Retina (tissue), 1 donor: ENCODE results near the gene ZNF148.

Experiments
- DNase-seq: peaks from one replicate; pipeline ENCODE4 v3.0.0-alpha.2; 2016

The ZNF148 gene

DNA sequence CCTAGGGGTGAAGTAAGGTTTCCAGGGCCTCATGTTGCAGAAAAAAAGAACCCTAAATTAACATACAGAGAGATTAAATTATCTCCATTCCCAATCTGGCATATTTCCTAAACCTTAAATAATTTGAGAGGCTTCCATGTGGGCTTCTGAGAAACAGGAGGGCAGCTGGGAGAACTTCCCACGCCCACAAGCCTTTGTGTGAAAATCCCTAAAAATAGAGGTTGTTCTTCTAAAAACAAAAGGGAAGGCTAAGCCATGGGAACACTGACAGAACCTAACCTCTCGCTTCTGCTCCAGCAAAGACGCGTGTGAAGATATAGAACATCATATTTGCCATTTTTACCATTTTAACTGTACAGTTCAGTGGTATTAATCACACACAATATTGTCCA is 161.8 kb downstream of the ZNF148 start:
- DNase-seq = no peak

DNA sequence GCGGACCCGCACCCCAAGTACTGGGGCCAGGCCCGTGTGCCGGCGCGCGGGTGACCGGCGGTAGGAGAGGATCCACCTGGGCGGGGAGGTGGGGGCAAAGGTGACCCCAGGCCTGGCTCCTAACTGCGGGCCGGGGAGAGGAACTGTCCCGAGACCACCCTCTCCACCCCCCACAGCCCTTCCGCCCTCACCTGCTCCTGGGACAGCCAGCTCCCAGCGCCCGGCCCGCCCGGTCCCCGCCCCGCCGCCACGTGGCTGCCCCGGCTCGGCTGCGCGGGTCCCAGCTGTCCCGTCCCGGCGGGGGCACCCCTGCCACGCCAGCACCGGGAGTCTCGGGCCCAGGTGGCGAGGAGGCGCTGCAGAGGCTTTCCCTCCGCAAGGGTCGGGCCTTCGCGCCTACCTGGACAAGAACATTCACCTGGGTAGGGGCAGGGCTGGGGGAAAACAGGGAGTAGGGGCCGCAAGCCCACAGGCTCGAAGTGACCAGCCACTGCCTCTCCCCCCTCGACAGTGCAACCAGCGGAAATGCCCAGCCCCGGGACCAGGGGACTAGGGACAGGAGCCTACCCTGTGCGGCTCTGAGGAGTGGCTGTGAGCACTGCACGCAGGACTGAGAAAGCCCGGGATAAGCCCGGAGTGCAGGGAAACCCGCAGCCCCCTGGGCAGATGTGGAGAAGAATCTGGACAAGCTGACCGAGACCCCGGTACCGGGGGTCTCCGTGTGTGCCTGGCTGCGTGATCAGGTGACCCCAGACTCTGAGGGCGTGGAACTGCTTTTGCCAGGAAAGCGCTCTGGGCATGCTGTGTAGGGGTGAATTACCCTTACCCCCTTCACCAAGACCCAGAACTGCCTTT is 162.4 kb downstream of the ZNF148 start, which contains the start of gene SLC12A8:
TSS of gene SLC12A8 (minus strand) at position 240 of the 855 bp plus-strand sequence. CDS start 1,399 bp downstream, outside the sequence.
- DNase-seq = peak; percentile 48

DNA sequence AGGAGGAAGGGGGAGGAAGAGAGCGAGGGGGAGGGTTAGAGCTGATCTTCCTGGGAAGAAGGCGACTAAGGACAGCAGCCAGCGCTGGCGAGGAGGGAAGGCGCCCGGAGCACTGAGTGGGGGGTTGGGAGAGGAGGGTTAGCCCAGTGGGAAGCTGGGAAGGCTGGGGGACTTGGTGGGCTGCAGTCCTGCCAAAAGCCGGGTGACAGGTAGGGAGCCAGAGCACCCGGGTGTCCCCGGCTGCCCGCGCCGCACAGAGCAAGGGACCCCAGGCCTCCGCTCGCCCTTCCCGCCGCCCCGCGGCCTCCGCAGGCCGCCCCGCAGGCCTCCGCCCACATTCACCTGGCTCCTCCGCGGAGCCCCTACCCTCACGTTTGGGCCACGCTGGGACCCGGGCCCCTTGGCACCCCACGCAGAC is 163.0 kb downstream of the ZNF148 start:
- peak; percentile 63 for DNase-seq

- DNase-seq = no peak
Observed at GRCh38 chr3:125211523-125212090, 163.5 kb downstream of the ZNF148 start.

DNA sequence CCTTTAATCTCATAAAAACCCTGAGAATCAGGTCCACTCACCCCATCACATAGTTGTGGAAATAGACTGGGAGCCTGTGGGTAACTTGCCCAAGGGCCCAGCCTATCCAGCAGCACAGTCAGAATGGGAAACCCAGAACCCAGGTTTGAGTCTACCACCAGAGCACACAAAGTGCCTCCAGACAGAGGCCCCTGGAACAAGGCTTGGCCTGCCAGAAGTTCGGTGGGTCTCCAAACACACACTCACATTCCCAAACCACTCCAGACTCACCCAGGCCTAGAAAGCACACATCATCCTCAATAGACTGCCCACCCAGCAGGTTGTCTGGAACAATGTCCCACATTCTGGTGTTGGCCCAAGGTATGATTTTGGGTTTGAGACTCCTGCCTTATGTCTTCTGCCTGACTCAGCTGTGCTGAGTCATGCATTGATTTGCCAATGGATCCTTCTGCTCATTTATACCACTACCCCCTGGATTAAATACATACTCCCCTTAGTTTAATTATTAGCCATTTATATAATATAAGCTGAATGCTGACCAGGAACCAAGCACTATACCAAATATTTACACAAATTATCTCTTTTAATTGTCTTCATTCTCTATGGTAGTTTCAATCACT is 167.1 kb downstream of the ZNF148 start:
- DNase-seq = no peak

DNA sequence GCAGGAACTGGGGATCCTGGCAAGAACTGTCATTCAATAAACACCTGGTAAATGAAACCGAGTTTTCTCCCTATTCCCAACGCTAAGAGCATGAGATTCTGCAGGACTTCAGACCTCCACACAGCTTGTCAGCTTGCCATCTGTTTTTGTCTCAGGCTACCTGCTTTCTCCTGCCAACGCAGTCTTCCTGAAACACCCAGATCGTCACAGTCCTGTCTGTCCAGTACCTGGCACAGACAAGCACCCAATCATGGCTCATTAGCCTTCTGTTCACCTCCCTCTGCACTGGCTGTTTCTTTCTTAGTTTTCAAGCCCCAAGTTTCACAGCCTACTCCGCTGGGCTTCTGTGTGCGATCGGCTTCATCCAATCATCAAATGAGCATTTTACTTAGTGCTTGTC is 167.6 kb downstream of the ZNF148 start:
- DNase-seq = no peak

GRCh38 chr3:125206934-125207333 is 168.2 kb downstream of the ZNF148 start:
- DNase-seq = no peak

DNA sequence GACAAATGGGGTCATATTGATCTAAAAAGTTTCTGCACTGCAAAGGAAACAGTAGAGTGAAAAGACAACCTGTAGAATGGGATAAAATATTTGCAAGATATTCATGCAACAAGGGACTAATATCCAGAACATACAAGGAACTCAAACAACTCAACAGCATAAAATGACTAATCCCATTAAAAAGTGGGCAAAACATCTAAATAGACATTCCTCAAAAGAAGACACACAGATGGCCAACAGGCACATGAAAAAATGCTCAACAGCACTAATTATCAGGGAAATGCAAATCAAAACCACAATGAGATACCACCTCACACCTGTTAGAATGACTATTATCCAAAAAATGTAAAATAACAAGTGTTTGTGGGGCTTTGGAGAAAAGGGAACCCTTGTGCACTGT is 171.4 kb downstream of the ZNF148 start:
- no peak for DNase-seq

GRCh38 chr3:125202197-125202596 is 172.9 kb downstream of the ZNF148 start:
- no peak for DNase-seq

DNA sequence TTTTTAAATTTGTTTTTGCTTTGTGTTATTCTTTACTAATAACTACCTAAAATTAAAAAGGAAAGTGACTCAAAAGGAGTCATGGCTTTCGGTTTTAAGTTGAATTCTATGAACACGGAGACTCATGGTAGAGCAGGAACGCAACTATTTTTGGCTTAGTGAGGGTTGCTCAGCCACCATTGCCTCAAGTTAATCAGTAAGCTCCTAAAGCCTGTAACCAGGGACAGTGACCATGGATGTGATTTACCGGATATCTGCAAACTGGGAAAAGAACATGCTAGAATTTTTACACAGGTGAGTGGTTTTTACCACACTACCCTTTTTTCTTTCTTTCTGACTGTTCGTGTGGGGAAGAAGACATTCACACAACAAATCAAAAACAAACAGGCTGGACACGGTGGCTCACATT is 174.4 kb downstream of the ZNF148 start:
- no peak for DNase-seq

DNA sequence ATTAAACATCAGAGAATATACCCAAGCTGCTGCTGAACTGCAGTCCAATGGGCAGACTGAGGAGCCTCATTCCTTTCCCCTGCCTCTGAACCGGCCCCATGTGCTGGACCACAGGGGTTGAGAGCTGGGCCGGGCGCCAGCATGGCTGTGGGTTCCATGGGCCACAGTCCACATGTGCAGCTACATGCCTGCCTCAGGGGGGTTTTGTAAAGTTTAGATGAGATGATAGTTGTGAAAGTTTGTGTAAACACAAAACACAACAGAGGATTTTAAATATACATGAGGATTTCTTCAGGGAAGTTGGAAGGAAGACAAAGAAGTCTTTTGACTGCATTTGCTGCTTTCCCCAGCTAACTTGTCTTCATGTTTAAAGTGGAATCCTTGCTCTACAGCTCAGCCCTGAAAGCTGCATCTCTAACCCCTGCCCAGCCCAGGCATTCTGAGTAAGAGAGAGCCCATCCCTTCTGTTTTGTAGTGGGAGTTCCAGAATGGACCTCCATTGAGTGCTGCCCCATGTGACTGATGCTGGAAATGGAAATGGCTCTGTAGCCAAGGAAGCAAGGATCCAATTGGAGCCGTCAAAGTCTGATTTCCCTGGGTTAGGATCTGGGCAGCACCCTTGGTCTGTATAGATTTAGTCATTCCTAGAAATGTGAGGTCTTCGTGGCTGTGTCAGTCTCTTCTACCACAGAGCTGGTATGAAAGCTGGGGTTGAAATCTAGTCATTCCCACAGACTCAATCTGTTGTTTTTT is 180.1 kb downstream of the ZNF148 start:
- no peak for DNase-seq

DNA sequence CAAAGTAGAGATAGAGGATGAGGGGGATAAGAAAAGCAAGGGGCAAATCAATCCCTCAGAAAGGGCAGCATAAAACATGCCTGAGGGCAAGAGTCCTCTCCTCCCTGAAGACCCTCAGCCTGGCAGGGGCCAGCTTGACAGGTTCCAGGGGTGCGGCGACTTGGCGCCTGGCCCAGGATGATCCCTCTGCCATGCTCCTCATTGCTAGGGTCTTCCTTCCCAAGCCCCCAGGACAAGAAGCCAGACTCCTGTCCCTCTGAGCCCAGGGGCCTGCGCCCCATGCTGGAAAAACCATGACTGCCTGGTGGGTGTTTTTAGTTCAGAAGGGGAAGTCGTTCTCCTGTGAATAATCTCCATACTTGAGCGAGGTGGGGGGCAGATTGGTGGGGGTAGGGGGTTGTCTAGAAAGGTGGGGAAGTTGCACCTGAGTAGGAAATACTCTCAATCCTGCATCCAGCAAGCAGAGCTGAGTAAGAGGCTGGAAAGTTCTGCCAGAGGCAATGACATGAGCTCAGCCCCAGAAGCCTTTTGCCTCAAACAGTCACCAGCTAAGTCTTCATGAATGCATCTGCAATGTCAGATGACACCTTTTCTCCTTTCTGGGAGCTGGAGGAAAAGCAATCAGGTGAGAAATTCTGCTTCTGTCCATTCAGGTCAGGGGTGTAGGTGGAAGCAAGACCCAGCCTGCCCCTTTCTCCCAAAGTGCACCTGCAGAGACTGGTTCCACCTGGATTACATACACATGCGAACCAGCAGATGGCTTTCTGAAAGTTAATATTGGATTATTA is 180.9 kb downstream of the ZNF148 start:
- no peak for DNase-seq

DNA sequence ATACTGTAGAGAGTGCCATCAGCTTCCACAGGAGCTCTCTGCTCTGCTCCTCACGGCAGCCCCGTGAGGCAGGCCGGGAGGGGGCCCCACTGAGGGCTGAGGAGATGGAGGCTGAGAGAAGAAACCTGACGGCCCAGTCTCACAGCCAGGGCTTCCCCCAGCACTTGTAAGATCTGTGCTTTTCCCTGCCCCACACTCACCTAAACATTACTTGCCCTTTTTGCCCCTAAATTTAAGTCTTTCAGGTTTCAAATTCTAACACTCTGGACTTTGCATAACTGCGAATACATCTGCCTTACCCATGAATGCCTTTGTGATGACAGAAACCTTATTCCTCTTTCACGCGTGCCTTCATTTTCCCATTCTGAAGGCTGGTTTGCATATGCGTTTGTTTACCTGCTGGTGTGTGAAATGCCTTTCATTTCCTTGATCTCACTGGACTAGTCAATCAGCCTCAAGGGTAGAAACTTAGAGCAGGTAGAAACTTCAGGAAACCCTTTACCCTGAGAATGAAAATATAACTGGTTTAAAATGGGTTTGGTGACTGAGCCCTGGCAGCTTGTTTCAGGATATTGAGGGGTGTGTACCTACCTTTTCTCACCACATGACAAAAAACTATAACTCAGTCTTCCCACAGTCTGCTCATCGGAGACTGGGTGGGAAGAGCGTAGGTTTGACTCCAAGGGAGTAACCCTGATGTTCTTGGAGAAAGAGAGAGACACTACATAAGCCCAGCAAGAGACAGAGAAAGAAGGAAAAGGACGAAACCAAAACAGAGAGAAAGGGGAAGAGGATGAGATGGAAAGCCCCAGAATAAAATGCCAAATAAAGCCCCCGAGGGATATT is 182.7 kb downstream of the ZNF148 start:
- DNase-seq = no peak

DNA sequence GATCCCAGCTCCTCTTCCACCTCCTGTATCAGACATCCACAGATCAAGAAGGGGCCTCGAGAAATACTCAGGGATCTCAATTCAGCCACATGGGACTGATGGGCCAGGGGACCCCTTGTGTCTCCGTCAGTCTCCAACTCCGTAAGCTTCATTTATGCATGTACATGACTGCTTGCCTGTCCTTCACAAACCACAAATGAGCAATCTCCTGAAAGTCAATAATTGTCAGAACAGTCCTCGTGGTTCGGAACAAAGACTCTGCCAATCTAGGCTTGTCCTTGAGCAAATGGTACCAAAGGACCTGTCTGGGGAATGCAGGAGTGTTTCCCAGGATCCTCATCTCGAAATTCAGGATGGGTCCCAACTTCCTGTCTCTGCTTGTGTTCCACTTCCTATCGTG is 183.4 kb downstream of the ZNF148 start:
- DNase-seq = no peak

DNA sequence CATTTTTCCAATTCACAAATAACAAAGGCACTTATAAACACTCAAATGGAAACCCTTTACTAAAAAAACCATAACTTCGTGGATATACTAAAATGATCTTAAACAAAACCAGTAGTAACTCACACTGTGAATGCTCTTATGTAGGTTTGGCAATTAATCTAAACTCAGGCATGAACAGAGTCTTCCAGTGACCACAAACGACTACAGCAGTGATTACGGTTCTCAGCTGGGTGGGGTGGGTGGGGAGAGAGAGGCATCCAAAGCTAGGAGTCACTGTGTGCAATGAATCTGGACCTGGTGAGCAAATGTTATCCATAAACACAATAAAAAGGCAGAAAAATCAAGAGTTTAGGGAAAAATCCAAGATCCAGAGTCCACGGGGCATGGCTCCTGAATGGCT is 183.9 kb downstream of the ZNF148 start:
- no peak for DNase-seq

- no peak for DNase-seq
Observed at GRCh38 chr3:125190786-125191185, 184.3 kb downstream of the ZNF148 start.

GRCh38 chr3:125189378-125190165 is 185.6 kb downstream of the ZNF148 start:
- no peak for DNase-seq

- no peak for DNase-seq
Observed at GRCh38 chr3:125188955-125189354, 186.2 kb downstream of the ZNF148 start.

- no peak for DNase-seq
Observed at GRCh38 chr3:125187599-125187910, 187.6 kb downstream of the ZNF148 start.

DNA sequence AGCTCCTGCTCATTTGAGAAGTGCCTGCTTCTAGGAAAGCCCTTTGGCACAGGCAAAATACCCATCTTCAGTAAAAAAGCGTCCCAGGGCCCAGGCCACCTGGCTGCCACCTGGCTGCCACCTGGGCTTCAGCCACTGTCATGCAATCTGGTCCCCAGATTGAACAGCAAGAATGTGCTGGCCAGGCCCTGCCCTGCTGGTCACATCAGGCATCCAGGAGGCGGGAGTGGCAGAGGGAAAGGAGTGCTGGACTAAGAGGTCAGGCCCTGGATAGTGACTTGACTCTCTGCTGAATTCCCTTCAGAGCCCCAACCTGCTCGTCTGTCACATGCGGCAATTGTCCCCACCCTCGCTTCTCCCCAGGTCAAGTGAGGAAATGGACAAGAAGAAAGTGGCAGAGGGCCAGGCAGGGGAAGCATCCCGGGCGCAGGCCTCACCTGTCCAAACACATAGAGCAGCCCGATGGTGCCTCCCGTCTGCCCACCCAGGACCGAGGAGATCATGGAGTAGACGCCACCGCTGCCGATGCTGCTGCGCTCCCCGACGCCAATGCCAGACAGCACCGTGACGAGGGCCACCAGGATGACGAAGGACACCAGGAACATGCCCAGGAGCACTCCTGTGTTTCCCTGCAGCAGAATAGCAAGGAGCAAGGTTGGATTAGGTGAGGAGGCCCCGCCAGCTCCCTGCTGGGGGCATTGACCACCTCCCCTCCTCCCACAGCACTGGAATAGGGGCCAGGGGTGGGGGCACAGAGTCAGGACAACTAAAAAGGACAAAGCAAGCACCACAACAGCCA is 188.1 kb downstream of the ZNF148 start:
- no peak for DNase-seq
